Epithelial cell of esophagus (primary cell): ENCODE measurements around the gene MDGA2.

ENCODE experiments used
- DNase-seq: peaks from one replicate; pipeline ENCODE4 v3.0.0; 2010; ENCODE audit warnings: low read depth
- H3K4me3 ChIP-seq: 2 replicates; pipeline ENCODE4 v1.5.1; 2011; ENCODE audit warnings: mild to moderate bottlenecking, low read length, control low read depth
- TF ChIP-seq, protein P1 (sequence below): IDR thresholded peaks from 2 replicates; pipeline ENCODE4 v1.5.1; 2011; ENCODE audit warnings: low read depth, mild to moderate bottlenecking, low read length, control low read depth, inconsistent platforms; ENCODE audit not compliant: insufficient read depth; ENCODE audit errors: missing control alignments

MDGA2 gene

DNA sequence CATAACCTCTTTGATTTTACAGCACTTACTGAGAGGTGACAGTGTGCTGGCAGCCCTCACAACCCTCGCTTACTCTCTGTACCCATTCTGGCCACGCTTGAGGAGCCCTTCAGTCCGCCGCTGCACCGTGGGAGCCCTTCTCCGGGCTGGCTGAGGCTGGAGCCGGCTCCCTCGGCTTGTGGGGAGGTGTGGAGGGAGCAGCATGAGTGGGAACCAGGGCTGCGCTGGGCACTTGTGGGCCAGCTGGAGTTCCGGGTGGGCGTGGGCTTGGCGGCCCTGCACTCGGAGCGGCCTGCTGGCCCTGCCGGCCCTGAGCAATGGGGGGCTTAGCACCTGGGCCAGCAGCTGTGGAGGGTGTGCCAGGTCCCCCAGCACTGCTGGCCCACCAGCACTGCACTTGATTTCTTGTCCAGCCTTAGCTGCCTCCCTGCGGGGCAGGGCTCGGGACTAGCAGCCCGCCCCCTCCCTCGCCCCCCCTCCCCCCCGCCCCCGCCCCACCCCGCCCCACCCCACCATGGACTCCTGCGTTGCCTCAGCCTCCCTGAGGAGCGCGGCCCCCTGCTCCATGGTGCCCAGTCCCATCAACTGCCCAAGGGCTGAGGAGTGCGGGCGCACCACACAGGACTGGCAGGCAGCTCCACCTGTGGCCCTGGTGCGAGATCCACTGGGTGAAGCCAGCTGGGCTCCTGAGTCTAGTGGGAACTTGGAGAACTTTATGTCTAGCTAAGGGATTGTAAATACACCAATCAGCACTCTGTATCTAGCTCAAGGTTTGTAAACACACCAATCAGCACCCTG lies 9.9 kb downstream of the MDGA2 start:
- DNase-seq: no peak
- TF ChIP-seq, protein P1, sequence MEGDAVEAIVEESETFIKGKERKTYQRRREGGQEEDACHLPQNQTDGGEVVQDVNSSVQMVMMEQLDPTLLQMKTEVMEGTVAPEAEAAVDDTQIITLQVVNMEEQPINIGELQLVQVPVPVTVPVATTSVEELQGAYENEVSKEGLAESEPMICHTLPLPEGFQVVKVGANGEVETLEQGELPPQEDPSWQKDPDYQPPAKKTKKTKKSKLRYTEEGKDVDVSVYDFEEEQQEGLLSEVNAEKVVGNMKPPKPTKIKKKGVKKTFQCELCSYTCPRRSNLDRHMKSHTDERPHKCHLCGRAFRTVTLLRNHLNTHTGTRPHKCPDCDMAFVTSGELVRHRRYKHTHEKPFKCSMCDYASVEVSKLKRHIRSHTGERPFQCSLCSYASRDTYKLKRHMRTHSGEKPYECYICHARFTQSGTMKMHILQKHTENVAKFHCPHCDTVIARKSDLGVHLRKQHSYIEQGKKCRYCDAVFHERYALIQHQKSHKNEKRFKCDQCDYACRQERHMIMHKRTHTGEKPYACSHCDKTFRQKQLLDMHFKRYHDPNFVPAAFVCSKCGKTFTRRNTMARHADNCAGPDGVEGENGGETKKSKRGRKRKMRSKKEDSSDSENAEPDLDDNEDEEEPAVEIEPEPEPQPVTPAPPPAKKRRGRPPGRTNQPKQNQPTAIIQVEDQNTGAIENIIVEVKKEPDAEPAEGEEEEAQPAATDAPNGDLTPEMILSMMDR: no peak
- no peak overlapping the region for H3K4me3 ChIP-seq

DNA sequence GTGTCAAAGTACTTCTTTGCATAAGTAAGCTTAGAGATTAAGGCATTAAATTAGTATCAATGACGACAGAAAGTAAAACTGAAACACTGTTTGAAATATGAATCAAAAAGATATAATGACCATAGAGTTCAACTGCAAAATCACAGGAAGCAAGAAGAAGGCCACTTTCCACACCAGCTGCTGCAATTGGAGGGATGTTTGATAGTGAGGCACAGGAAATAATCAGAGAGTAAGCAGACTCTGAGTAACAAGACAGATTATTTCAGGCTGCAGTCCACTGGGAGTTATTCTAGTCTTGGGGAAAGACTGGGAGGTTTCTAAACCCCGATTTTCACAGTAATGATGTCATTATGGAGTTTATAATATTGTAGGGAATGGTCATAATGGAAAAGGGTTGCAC lies 12.9 kb downstream of the MDGA2 start:
- TF ChIP-seq, protein P1: no peak
- no peak for DNase-seq
- no peak overlapping the region for H3K4me3 ChIP-seq

DNA sequence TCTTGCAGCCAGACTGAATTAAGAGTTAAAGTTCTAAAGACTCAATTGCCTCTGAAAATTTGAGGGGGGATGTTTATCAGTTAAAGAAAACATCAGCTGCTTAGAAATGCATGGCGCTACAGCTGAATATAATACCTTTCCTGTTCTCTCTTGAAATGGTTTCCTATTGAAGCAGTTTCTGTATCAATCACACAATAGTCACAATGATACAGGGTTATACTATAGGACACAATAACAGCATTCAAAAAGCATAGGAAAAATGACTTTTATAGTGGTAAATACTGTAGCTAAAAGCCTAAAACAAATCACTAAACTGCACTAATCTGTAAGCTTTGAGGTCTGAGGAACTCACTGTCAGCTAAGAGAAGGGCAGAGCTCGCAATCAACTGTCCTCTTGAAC lies 15.2 kb downstream of the MDGA2 start:
- no peak overlapping the region for H3K4me3 ChIP-seq
- DNase-seq: no peak
- TF ChIP-seq, protein P1: no peak

DNA sequence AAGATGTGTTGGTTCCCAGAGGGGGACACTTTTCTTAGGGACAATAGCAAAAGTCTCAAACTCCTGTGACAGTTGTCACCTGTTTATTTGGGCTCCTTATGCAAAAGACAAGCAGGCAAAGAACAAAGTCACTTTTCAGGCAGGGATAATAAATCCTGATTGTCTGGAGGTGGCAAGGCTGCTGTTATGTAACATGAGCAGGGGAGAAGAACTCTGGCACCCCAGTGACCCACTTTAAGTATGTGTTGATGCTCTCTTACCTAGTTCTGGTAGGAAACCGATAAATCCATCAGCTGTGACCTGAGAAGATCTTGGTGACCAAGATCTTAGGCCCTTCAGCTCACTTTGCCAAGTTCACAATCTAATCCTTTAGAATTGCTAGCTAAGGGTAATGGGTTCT lies 17.4 kb downstream of the MDGA2 start:
- no peak overlapping the region for H3K4me3 ChIP-seq
- no peak for DNase-seq
- TF ChIP-seq, protein P1: no peak

DNA sequence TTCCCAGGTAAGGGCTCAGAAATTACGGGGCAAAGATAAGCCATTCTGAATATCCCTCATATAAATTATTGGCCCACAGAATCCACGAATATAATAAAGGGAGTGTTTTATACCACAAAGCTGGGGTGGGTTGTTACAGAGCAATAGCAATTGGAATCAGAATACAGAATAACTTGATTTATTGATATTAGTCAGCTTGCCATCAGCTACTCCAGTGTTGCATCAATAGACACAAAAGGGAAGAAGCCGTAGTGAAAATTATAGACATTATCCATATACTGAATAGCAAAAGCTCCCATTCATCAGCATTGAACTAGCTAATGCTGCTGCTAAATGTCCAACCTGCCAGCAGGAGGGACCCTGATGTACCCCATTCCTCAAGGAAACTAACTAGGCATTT lies 18.3 kb downstream of the MDGA2 start:
- TF ChIP-seq, protein P1: no peak
- no peak for DNase-seq
- H3K4me3 ChIP-seq: no peak overlapping the region

DNA sequence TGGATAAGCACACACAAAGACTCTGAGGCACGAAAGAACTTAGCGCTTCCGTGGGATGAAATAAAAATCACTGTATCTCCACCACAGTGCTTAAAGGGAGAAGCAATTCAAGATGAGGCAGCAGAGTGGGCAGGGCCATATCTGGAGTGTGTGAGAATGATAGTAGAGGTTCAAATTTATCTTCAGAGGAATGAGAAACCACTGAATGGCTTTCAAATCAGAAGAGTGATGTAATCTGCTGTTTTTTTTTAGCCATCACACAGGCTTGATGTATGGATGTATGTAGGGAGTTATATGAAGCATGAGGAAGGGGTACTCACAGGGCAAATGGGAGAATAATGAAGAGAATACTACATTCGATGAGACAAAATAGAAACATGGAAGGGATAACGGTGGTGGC lies 24.1 kb downstream of the MDGA2 start:
- no peak for DNase-seq
- TF ChIP-seq, protein P1: no peak
- no peak overlapping the region for H3K4me3 ChIP-seq

DNA sequence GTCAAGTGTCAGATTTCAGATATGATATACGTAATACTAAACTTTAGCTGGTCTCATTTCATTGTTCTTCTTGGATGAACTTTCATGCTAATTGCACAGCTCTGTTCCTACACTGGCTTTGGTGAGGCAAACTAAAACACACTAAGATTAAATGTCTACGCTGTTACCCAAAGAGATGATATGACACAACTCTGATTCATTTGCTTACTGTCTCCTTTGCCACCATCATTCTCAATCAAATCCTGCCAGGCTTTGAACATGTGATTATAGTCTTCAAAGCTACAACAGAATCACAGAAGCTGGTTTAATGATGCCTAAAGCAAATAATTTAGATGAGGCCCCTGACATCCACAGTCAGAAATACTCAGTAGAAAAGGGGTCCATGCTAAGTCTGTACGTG lies 37.7 kb downstream of the MDGA2 start:
- TF ChIP-seq, protein P1: no peak
- no peak for DNase-seq
- H3K4me3 ChIP-seq: no peak overlapping the region
